Gastroesophageal sphincter (tissue), 3 donors: ENCODE results near the gene AZIN2.

Experiments used
- CTCF ChIP-seq, 4 experiments: fragments of 200-600 bp in 2 of 4; fragments of 450-650 bp in 2 of 4; sonication (generic) in 1 of 4; IDR thresholded peaks; one replicate each; pipeline ENCODE4 v1.5.1; 2017 to 2019; ENCODE audit warnings: antibody characterized with exemption in 4 of 4, mild to moderate bottlenecking in 2 of 4, moderate library complexity in 2 of 4
- EP300 ChIP-seq: sonication (generic); formaldehyde crosslinking; IDR thresholded peaks from one replicate; pipeline ENCODE4 v1.6.1; 2017; ENCODE audit warnings: antibody characterized with exemption, mild to moderate bottlenecking

DNA sequence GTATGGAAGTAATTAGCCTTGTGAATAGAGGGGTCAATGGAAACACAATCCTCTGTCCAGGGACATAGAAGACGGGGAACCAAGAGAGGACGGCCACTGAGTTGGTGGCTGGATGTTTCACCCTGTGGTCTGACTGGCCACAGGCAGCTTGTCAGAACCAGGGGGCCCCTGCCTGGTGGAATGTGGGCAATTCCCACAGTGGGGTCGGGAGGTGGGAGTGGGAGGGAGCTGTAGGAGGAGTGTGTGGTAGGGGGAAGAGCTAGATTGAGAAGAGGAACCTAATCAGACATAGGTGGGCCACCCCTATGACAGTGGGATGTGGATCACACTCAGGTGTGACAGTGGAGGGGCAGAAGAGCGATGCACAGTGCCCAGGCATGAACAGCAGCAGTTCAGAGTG lies 69.6 kb downstream of the AZIN2 start:
- TF ChIP-seq EP300 (no peak), CTCF (IDR thresholded peaks at IDR 0.05) (no peak)
